ENCODE measurements around the gene SMARCA1.
A peak's percentile ranks its signal among the peaks of the same experiment; 100 is the strongest.
"Not testable (repeated sequence)": the region's sequence is repeated elsewhere in the genome, so short reads cannot be mapped to it uniquely, and the experiment has no call there.

SMARCA1 gene

GRCh38 chrX:129561453-129561852, 38.2 kb upstream of the SMARCA1 start:
- Histone ChIP-seq H3K27me3 (replicated peaks; ENCODE audit: control insufficient read depth, insufficient read depth, low read length) (no peaks in the 10 kb centered on the region; the same call in 1 of the 2 replicates), H3K4me3 (replicated peaks; ENCODE audit: low read depth, low read length) (no peak overlapping the region), H3K36me3 (ENCODE audit: control insufficient read depth, insufficient read depth, low read length) (no peaks in the 10 kb centered on the region)
- TF ChIP-seq CTCF (IDR thresholded peaks at IDR 0.05; ENCODE audit: insufficient read depth, low read length, poor library complexity, severe bottlenecking) = no peak
- no peak for DNase-seq (ENCODE audit: extremely low read depth, insufficient read length)

- DNase-seq (ENCODE audit: extremely low read depth, insufficient read length) = no peak
- no peak overlapping the region for H3K4me3 ChIP-seq (replicated peaks; ENCODE audit: low read depth, low read length)
- H3K27me3 ChIP-seq (replicated peaks; ENCODE audit: control insufficient read depth, insufficient read depth, low read length) = no peaks in the 10 kb centered on the region; the same call in 1 of the 2 replicates
- no peak for TF ChIP-seq CTCF (IDR thresholded peaks at IDR 0.05; ENCODE audit: insufficient read depth, low read length, poor library complexity, severe bottlenecking)
- no peaks in the 10 kb centered on the region for H3K36me3 ChIP-seq (ENCODE audit: control insufficient read depth, insufficient read depth, low read length)
Measured at GRCh38 chrX:129559783-129560182, 36.5 kb upstream of the SMARCA1 start.

GRCh38 chrX:129557844-129558480, 34.7 kb upstream of the SMARCA1 start:
- no peaks in the 10 kb centered on the region for H3K36me3 ChIP-seq (ENCODE audit: control insufficient read depth, insufficient read depth, low read length)
- no peak overlapping the region for H3K4me3 ChIP-seq (replicated peaks; ENCODE audit: low read depth, low read length)
- no peaks in the 10 kb centered on the region; the same call in 1 of the 2 replicates for H3K27me3 ChIP-seq (replicated peaks; ENCODE audit: control insufficient read depth, insufficient read depth, low read length)
- no peak for DNase-seq (ENCODE audit: extremely low read depth, insufficient read length)
- TF ChIP-seq CTCF (IDR thresholded peaks at IDR 0.05; ENCODE audit: insufficient read depth, low read length, poor library complexity, severe bottlenecking) = no peak

GRCh38 chrX:129556806-129557315, 33.6 kb upstream of the SMARCA1 start:
- no peaks in the 10 kb centered on the region for H3K36me3 ChIP-seq (ENCODE audit: control insufficient read depth, insufficient read depth, low read length)
- no peaks in the 10 kb centered on the region; the same call in 1 of the 2 replicates for H3K27me3 ChIP-seq (replicated peaks; ENCODE audit: control insufficient read depth, insufficient read depth, low read length)
- H3K4me3 ChIP-seq (replicated peaks; ENCODE audit: low read depth, low read length) = no peak overlapping the region
- no peak for TF ChIP-seq CTCF (IDR thresholded peaks at IDR 0.05; ENCODE audit: insufficient read depth, low read length, poor library complexity, severe bottlenecking)
- no peak for DNase-seq (ENCODE audit: extremely low read depth, insufficient read length)

GRCh38 chrX:129554816-129555215, 31.5 kb upstream of the SMARCA1 start:
- not testable (repeated sequence) for DNase-seq (ENCODE audit: extremely low read depth, insufficient read length); H3K4me3 ChIP-seq (replicated peaks; ENCODE audit: low read depth, low read length); H3K27me3 ChIP-seq (replicated peaks; ENCODE audit: control insufficient read depth, insufficient read depth, low read length); H3K36me3 ChIP-seq (ENCODE audit: control insufficient read depth, insufficient read depth, low read length)

- no peak for TF ChIP-seq CTCF (IDR thresholded peaks at IDR 0.05; ENCODE audit: insufficient read depth, low read length, poor library complexity, severe bottlenecking)
- Histone ChIP-seq H3K4me3 (replicated peaks; ENCODE audit: low read depth, low read length) (no peak overlapping the region), H3K27me3 (replicated peaks; ENCODE audit: control insufficient read depth, insufficient read depth, low read length) (no peaks in the 10 kb centered on the region; the same call in 1 of the 2 replicates), H3K36me3 (ENCODE audit: control insufficient read depth, insufficient read depth, low read length) (no peaks in the 10 kb centered on the region)
- DNase-seq (ENCODE audit: extremely low read depth, insufficient read length) = peak; percentile 32
Measured at GRCh38 chrX:129553619-129554288, 30.5 kb upstream of the SMARCA1 start.

Measured in GM06990 (cell line).